Natural killer cell (primary cell): ENCODE measurements around the gene SLFN12L. TPM values are rescaled to one million over a fixed set of nuclear protein-coding genes. Genes with fewer than 3 reads are reported as not detected.
"Not testable (repeated sequence)": the region's sequence is repeated elsewhere in the genome, so short reads cannot be mapped to it uniquely, and the experiment has no call there.

Source experiments
- ATAC-seq, 3 donors: fragments of 150-1000 bp in 2 of 3; fragments of 200-7000 bp in 1 of 3; cut with Tn5 transposase; 1 replicate in 1 of 3; 2 replicates in 2 of 3; pipeline ENCODE4 v1.10.0; 2021; ENCODE audit warnings: mild to moderate bottlenecking in 2 of 3, moderate library complexity in 2 of 3
- DNase-seq, 2 donors: peaks; one replicate each; pipeline versions ENCODE4 v3.0.0 to v3.0.0-alpha.2; 2013 to 2021; ENCODE audit warnings: mixed read lengths in 1 of 2
- H3K27ac ChIP-seq: one replicate; pipeline ENCODE4 v1.5.1; 2013; ENCODE audit warnings: mild to moderate bottlenecking, low read length
- H3K27me3 ChIP-seq: one replicate; pipeline ENCODE4 v1.6.1; 2013; ENCODE audit warnings: low read length; ENCODE audit not compliant: control insufficient read depth, insufficient read depth
- H3K36me3 ChIP-seq: one replicate; pipeline ENCODE4 v1.6.1; 2013; ENCODE audit warnings: low read length; ENCODE audit not compliant: control insufficient read depth, insufficient read depth
- H3K4me1 ChIP-seq: one replicate; pipeline ENCODE4 v1.6.1; 2013; ENCODE audit warnings: low read length; ENCODE audit not compliant: control insufficient read depth, insufficient read depth
- H3K4me3 ChIP-seq: one replicate; pipeline ENCODE4 v1.5.1; 2013; ENCODE audit warnings: low read length
- H3K9me3 ChIP-seq: one replicate; pipeline ENCODE4 v1.6.1; 2013; ENCODE audit warnings: low read length; ENCODE audit not compliant: control insufficient read depth, insufficient read depth
- H3K27ac Mint-ChIP-seq, 2 donors: one replicate each; pipeline ENCODE4 v1.8.0; 2022; ENCODE audit warnings: mild to moderate bottlenecking in 2 of 2, mixed read lengths in 2 of 2, moderate library complexity in 1 of 2
- H3K27me3 Mint-ChIP-seq, 2 donors: one replicate each; pipeline ENCODE4 v1.8.0; 2022; ENCODE audit warnings: low read depth in 2 of 2, mixed read lengths in 2 of 2
- H3K36me3 Mint-ChIP-seq: one replicate; pipeline ENCODE4 v1.8.0; 2022; ENCODE audit warnings: mixed read lengths
- H3K4me1 Mint-ChIP-seq, 2 donors: one replicate each; pipeline ENCODE4 v1.8.0; 2022; ENCODE audit warnings: mixed read lengths in 2 of 2
- H3K4me3 Mint-ChIP-seq: one replicate; pipeline ENCODE4 v1.8.0; 2022; ENCODE audit warnings: mild to moderate bottlenecking, moderate library complexity, mixed read lengths
- H3K9me3 Mint-ChIP-seq, 2 donors: one replicate each; pipeline ENCODE4 v1.8.0; 2022; ENCODE audit warnings: mixed read lengths in 2 of 2
- CTCF ChIP-seq: fragments of 200-600 bp; IDR thresholded peaks from one replicate; pipeline ENCODE4 v1.8.0; 2022; ENCODE audit warnings: antibody characterized with exemption
- WGBS: methylation state at CpG from one replicate; pipeline ENCODE4 v1.1.7; 2013; ENCODE audit warnings: missing lambda C conversion rate; ENCODE audit not compliant: insufficient coverage; 5-methylcytosine and 5-hydroxymethylcytosine counted together
- intact Hi-C: fragments of 100-400 bp; cut with micrococcal nuclease; formaldehyde crosslinking; loops from one replicate; pipeline ENCODE4 v1.14.2; 2022
- total RNA-seq, 4 donors: library from RNA; stranded (reverse); fragments of 120-200 nt in 1 of 4; gene quantifications; one replicate each; pipeline versions ENCODE4 v1.2.3 to v1.2.4, GENCODE V29; 2013 to 2022

Gene SLFN12L
- total RNA-seq, 3 donors from 2014 or later (not counting 1 experiment from before 2014, with no cell fraction given), result 126 to 174 (median 130) TPM

- DNase-seq, result peak in 1 of 2 donors; percentile 46
- peak overlapping the region; percentile 90 for H3K4me3 Mint-ChIP-seq
- no peaks in the 10 kb centered on the region for H3K36me3 Mint-ChIP-seq
- Histone ChIP-seq H3K36me3 (no peaks in the 10 kb centered on the region), H3K4me3 (peak overlapping the region; percentile 57), H3K9me3 (no peaks in the 10 kb centered on the region), H3K27ac (peak overlapping the region; percentile 90), H3K4me1 (peaks cover 54% of the 10 kb centered on the region), H3K27me3 (no peaks in the 10 kb centered on the region)
- no peaks in the 10 kb centered on the region for H3K27me3 Mint-ChIP-seq
- intact Hi-C loops, result loop anchor here (1.0 to 10.0 kb wide), 5 partner anchors 16 to 648 kb away; partner anchors contain the start of gene SLFN12
- peaks cover 62 to 77% of the 10 kb centered on the region in 2 donors for H3K4me1 Mint-ChIP-seq
- ATAC-seq, result peak; percentile 55 to 68 (median 63)
- no peaks in the 10 kb centered on the region for H3K9me3 Mint-ChIP-seq
- H3K27ac Mint-ChIP-seq, result peak overlapping the region; percentile 84 to 88
- TF ChIP-seq CTCF, result no peak
- 26% methylated on average over 13 of the region's 13 CpGs for whole genome bisulfite sequencing
These were observed 760 bp downstream of the SLFN12L start for GRCh38 chr17:35536664-35537171.

- peaks cover 61 to 78% of the 10 kb centered on the region in 2 donors for H3K4me1 Mint-ChIP-seq
- Histone ChIP-seq H3K4me3 (peak overlapping the region; percentile 57), H3K4me1 (peaks cover 50% of the 10 kb centered on the region), H3K27ac (peak overlapping the region; percentile 90)
- ATAC-seq, H3K27me3 Mint-ChIP-seq, H3K36me3 Mint-ChIP-seq, H3K9me3 ChIP-seq, H3K9me3 Mint-ChIP-seq, H3K27me3 ChIP-seq, H3K36me3 ChIP-seq: not testable (repeated sequence)
- peak overlapping the region; percentile 84 to 88 for H3K27ac Mint-ChIP-seq
- 63% methylated on average over 7 of the region's 9 CpGs for WGBS
- DNase-seq, result peak in 1 of 2 donors; percentile 19
- H3K4me3 Mint-ChIP-seq, result peak overlapping the region; percentile 90
- intact Hi-C loops, result loop anchor here (10.0 kb wide), 1 partner anchor 649 kb away; no protein-coding TSS in a partner anchor
These were observed 2.1 kb downstream of the SLFN12L start for GRCh38 chr17:35535406-35535805.

- H3K27ac Mint-ChIP-seq, result peak overlapping the region; percentile 84 to 88
- H3K27ac ChIP-seq, result peak overlapping the region; percentile 90
- no peaks in the 10 kb centered on the region for H3K36me3 ChIP-seq
- H3K36me3 Mint-ChIP-seq, result no peaks in the 10 kb centered on the region
- intact Hi-C loops, result loop anchor here (10.0 kb wide), 1 partner anchor 650 kb away; no protein-coding TSS in a partner anchor
- WGBS, result 53% methylated on average over 2 of the region's 3 CpGs
- H3K9me3 ChIP-seq, result no peaks in the 10 kb centered on the region
- peak overlapping the region; percentile 90 for H3K4me3 Mint-ChIP-seq
- H3K27me3 ChIP-seq, result no peaks in the 10 kb centered on the region
- H3K9me3 Mint-ChIP-seq, result no peaks in the 10 kb centered on the region
- no peak for ATAC-seq
- peaks cover 59 to 76% of the 10 kb centered on the region in 2 donors for H3K4me1 Mint-ChIP-seq
- DNase-seq, result no peak
- peak overlapping the region; percentile 57 for H3K4me3 ChIP-seq
- peaks cover 49% of the 10 kb centered on the region for H3K4me1 ChIP-seq
- TF ChIP-seq CTCF, result no peak
- H3K27me3 Mint-ChIP-seq, result no peaks in the 10 kb centered on the region
These were observed 2.8 kb downstream of the SLFN12L start for GRCh38 chr17:35534576-35535093.

GRCh38 chr17:35531160-35531559 is 6.3 kb downstream of the SLFN12L start:
- DNase-seq (peak in 1 of 2 donors; percentile 56), ATAC-seq (peak; percentile 31 to 76 (median 44))
- Mint-ChIP-seq H3K9me3 (no peaks in the 10 kb centered on the region), H3K27me3 (no peaks in the 10 kb centered on the region), H3K4me3 (peak overlapping the region; percentile 88), H3K36me3 (no peaks in the 10 kb centered on the region), H3K4me1 (peaks cover 58 to 77% of the 10 kb centered on the region in 2 donors), H3K27ac (peak overlapping the region; percentile 88 to 95)
- Histone ChIP-seq H3K4me3 (no peak overlapping the region), H3K27ac (peak overlapping the region; percentile 70), H3K4me1 (peaks cover 40% of the 10 kb centered on the region), H3K36me3 (no peaks in the 10 kb centered on the region), H3K27me3 (no peaks in the 10 kb centered on the region), H3K9me3 (no peaks in the 10 kb centered on the region)
- TF ChIP-seq CTCF, result no peak
- WGBS, result no CpG with 5 or more reads among the region's 1 CpG
- intact Hi-C loops, result loop anchor here (2.0 to 10.0 kb wide), 2 partner anchors 42 to 654 kb away; no protein-coding TSS in a partner anchor
